A549 treated with AZD2906 at 1 μM for 4 hours (cell line): ENCODE measurements around the gene CAND2. TPM values are rescaled to one million over a fixed set of nuclear protein-coding genes. Genes with fewer than 3 reads are reported as not detected.

ENCODE experiments used
- total RNA-seq: library from RNA; stranded (reverse); fragments of 200-300 nt; extraction: Qiagen RNA extraction; gene quantifications from 5 replicates; pipeline ENCODE4 v1.2.3, GENCODE V29; 2022

The CAND2 gene
- 0.26 to 0.37 TPM (median 0.33 TPM) in 5 replicates for total RNA-seq

DNA sequence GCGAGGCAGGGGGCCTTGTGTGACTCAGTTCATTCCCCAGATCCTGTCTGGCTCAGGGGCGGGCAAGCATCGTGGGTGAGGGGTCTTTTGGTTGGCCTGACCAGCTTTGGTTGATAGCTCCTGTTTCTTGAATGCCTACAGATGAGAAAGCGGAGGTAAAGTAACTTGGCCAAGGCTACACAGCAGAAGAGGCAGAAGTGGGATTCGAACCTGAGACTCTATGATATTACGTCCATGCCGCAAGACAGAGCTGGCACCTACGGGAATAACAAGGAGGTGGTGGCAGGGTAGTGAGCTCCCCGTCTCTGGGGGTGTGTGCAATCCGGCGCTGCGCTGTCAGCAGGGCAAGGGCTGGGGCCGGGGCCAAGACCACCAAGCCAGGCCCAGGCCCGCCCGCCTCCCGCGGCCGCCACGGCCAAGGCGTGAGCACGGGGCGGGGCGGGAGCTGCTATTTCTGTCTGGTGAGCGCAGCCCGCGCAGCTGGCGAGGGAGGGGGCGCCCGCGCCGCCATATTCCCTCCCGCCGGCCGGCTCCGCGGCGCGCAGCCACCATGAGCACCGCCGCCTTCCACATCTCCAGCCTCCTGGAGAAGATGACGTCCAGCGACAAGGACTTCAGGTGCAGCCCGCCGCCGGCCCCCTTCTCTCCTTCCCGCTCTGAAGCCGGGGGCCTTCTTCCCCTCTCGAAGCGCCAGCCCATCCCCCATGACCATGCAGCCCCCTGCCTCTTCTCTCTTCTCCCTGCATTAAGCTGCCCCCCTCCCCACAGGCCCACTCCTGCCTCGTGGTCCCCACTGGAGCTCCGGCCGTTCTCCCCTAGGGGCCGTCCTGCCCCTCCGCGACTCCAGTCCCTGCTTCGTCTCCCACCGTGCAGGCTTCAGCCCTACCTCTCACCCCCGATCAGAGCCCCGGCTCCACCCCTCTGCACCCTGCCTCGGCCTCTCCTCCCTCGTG is at the start of gene CAND2:
TSS of gene CAND2 (plus strand) at position 510 of the 953 bp plus-strand sequence. CDS start at position 551, 41 bp downstream.

DNA sequence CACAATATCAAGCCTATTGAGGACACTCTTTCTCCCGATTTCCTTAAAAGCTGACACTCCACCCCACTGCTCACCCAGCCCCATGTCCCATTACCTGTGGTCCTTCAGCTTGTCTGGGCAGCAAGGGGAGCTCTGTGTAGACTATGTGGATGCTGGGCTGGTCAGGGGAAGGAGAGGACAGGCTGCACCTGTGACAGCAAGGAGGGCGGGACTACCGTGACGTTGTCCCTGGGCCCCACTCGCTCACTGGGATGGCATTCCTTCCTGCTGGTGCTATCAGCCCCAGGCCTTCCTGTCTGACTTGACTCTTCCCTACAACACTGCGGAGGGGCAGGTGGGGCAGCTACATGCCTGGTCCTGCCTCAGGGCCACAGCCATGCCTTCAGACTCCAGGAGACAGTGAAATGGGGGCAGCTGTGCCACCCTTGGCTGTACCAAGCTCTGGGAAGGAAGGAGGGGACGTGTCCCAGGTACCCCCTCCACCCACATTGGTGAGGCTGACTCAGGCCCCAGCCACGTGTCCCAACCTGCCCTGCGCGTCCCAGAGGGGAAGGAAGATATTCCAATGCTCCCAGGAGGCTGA is 37.3 kb upstream of the CAND2 start, which contains the start of gene TMEM40:
TSS of gene TMEM40 (minus strand) at position 163 of the 583 bp plus-strand sequence. CDS start 9,427 bp downstream, outside the sequence.

DNA sequence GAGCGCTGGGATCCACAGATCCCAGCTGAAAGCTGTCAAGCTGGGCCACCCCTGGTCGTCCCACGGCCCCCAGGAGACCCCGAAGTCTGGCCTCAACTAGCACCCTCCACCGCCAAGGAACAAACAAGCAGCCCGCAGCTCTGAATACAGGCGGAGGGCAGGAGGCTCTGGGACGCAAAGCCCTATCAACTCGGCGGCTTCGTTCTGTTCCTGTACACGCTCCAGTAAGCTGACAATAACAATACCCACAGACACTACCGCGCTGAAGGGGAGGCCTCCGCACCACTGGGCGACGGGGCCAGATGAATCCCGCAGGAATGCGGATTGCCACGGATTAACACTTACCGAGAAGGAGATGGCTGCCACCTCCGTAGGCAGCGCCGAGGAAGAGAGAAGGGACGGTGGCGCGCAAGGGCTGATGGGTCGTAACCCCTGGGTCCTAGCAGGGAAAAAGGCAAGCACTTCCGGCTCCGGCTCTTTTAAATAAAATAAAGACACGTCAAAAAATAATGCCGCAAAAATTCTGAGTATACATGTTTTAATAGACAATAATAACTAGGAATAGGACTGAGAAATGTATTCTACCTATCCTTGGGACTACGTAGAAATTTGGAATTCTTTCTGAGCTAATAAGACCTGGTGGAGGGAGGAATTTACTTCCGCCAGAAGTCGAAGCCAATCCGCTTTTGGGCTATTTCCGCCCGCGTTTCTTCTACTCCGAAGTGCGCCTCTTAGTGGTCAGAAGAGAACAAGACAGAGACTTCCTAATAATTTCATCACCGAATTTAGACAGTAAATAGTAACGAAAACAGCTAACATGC is 44.9 kb downstream of the CAND2 start, which contains the start of gene RPL32:
TSS of gene RPL32 (minus strand) at position 417 of the 821 bp plus-strand sequence. CDS start 1,328 bp downstream, outside the sequence.

Other genes with a start within 250 kb of the CAND2 start
- 25.6 to 28.3 TPM (median 27.2 TPM) in 5 replicates for gene MKRN2, start 239.6 kb upstream of the CAND2 start, total RNA-seq
- gene RAF1, start 132.6 kb upstream of the CAND2 start, total RNA-seq: 64.1 to 69.4 TPM (median 66.0 TPM) in 5 replicates
- 0.26 to 0.47 TPM (median 0.30 TPM) in 5 replicates for gene TMEM40, start 37.4 kb upstream of the CAND2 start, total RNA-seq
- 2,266 to 2,470 TPM (median 2,401 TPM) in 5 replicates for gene RPL32, start 44.9 kb downstream of the CAND2 start, total RNA-seq